ENCODE measurements around the gene ALOX15.

- no peak for TF ChIP-seq EP300 (IDR thresholded peaks at IDR 0.05)
- no peak for TF ChIP-seq POLR2AphosphoS5 (IDR thresholded peaks at IDR 0.05)
Measured at GRCh38 chr17:4631836-4632580, 9.5 kb downstream of the ALOX15 start.

Data from esophagus muscularis mucosa (tissue), 3 donors.